IMR-90 (cell line): Measurements from ENCODE around the gene ARHGAP23. TPM values are rescaled to one million over a fixed set of nuclear protein-coding genes. Genes with fewer than 3 reads are reported as not detected.
A peak's percentile ranks its signal among the peaks of the same experiment; 100 is the strongest.

Experiments
- ATAC-seq: fragments of 200-7000 bp; cut with Tn5 transposase; 2 replicates; pipeline ENCODE4 v1.9.1; 2020; ENCODE audit warnings: low read depth, mild to moderate bottlenecking, moderate library complexity
- BruUV-seq: library from RNA; stranded (reverse); fragments of 400-500 nt; replicated peaks from 2 replicates; lab custom pipeline; 2021; lab: Mats Ljungman, UMichigan
- CTCF ChIA-PET: fragments of 300-600 bp; formaldehyde crosslinking; extraction: SDS; loops from one replicate; lab custom pipeline; 2021; ENCODE audit warnings: antibody characterized with exemption; lab: Yijun Ruan, JAX
- POLR2A ChIA-PET: fragments of 300-600 bp; sonication (Branson Sonifier 250); formaldehyde crosslinking; loops from one replicate; lab custom pipeline; 2022; ENCODE audit warnings: antibody characterized with exemption; ENCODE audit not compliant: unreplicated experiment; lab: Charles Lee
- DNase-seq: peaks from one replicate; pipeline ENCODE4 v3.0.0; 2013
- H2AFZ ChIP-seq: replicated peaks from 2 replicates; pipeline ENCODE3; 2013; ENCODE audit warnings: low read length, mild to moderate bottlenecking; ENCODE audit not compliant: poor library complexity
- H2AK5ac ChIP-seq: 2 replicates; pipeline ENCODE4 v1.6.1; 2013; ENCODE audit warnings: low read depth, low read length, inconsistent platforms
- H2AK9ac ChIP-seq: replicated peaks from 2 replicates; pipeline ENCODE3; 2013; ENCODE audit warnings: mild to moderate bottlenecking, low read depth, low read length, moderate library complexity; ENCODE audit not compliant: poor library complexity
- H2BK120ac ChIP-seq: 2 replicates; pipeline ENCODE4 v1.6.1; 2013; ENCODE audit warnings: low read depth, low read length, inconsistent platforms
- H2BK15ac ChIP-seq: 3 replicates; pipeline ENCODE4 v1.6.1; 2013; ENCODE audit warnings: low read depth, low read length, inconsistent platforms
- H2BK20ac ChIP-seq: 2 replicates; pipeline ENCODE4 v1.6.1; 2013; ENCODE audit warnings: low read depth, mild to moderate bottlenecking, inconsistent platforms, low read length, moderate library complexity
- H2BK5ac ChIP-seq: 2 replicates; pipeline ENCODE4 v1.6.1; 2013; ENCODE audit warnings: mild to moderate bottlenecking, low read depth, low read length, inconsistent platforms; ENCODE audit not compliant: poor library complexity, severe bottlenecking
- H3K14ac ChIP-seq: replicated peaks from 2 replicates; pipeline ENCODE4 v1.6.1; 2013; ENCODE audit warnings: low read depth, low read length, inconsistent platforms
- H3K18ac ChIP-seq: 2 replicates; pipeline ENCODE4 v1.6.1; 2013; ENCODE audit warnings: low read depth, low read length, control low read depth
- H3K23ac ChIP-seq: 2 replicates; pipeline ENCODE4 v1.6.1; 2013; ENCODE audit warnings: low read depth, low read length, inconsistent platforms
- H3K27ac ChIP-seq: 2 replicates; pipeline ENCODE4 v1.5.1; 2013; ENCODE audit warnings: mild to moderate bottlenecking, control low read depth, low read length; ENCODE audit not compliant: insufficient read depth
- H3K27me3 ChIP-seq: 2 replicates; pipeline ENCODE4 v1.6.1; 2013; ENCODE audit warnings: low read length; ENCODE audit not compliant: control insufficient read depth, insufficient read depth
- H3K36me3 ChIP-seq: 2 replicates; pipeline ENCODE4 v1.6.1; 2013; ENCODE audit warnings: low read length, mixed read lengths; ENCODE audit not compliant: control insufficient read depth, insufficient read depth
- H3K4ac ChIP-seq: 2 replicates; pipeline ENCODE4 v1.6.1; 2013; ENCODE audit warnings: low read depth, low read length, inconsistent platforms
- H3K4me1 ChIP-seq: 2 replicates; pipeline ENCODE4 v1.6.1; 2013; ENCODE audit warnings: low read length, mixed read lengths; ENCODE audit not compliant: control insufficient read depth, insufficient read depth
- H3K4me2 ChIP-seq: 2 replicates; pipeline ENCODE4 v1.6.1; 2013; ENCODE audit warnings: low read depth, mild to moderate bottlenecking, control low read depth, low read length, moderate library complexity
- H3K4me3 ChIP-seq: 2 replicates; pipeline ENCODE4 v1.5.1; 2013; ENCODE audit warnings: low read depth, mild to moderate bottlenecking, control low read depth, low read length, moderate library complexity; ENCODE audit not compliant: insufficient read depth
- H3K56ac ChIP-seq: 2 replicates; pipeline ENCODE4 v1.6.1; 2013; ENCODE audit warnings: low read length, inconsistent platforms; ENCODE audit not compliant: insufficient read depth; ENCODE audit errors: extremely low read depth
- H3K79me1 ChIP-seq, 2 experiments: 2 replicates each; pipeline ENCODE4 v1.6.1; 2013; ENCODE audit warnings: low read length in 2 of 2, inconsistent platforms in 1 of 2, low read depth in 1 of 2
- H3K9ac ChIP-seq: 2 replicates; pipeline ENCODE4 v1.6.1; 2013; ENCODE audit warnings: low read depth, low read length, control low read depth
- H3K9me1 ChIP-seq: 2 replicates; pipeline ENCODE4 v1.6.1; 2013; ENCODE audit warnings: low read length, inconsistent platforms; ENCODE audit not compliant: insufficient read depth
- H3K9me3 ChIP-seq: 2 replicates; pipeline ENCODE4 v1.6.1; 2013; ENCODE audit warnings: low read length; ENCODE audit not compliant: control insufficient read depth, insufficient read depth
- H4K20me1 ChIP-seq: 2 replicates; pipeline ENCODE4 v1.6.1; 2013; ENCODE audit warnings: low read length, inconsistent platforms; ENCODE audit not compliant: insufficient read depth
- H4K5ac ChIP-seq: 2 replicates; pipeline ENCODE4 v1.6.1; 2013; ENCODE audit warnings: mild to moderate bottlenecking, low read depth, low read length, control low read depth
- H4K8ac ChIP-seq, 2 experiments: 2 replicates each; pipeline ENCODE4 v1.6.1; 2013; ENCODE audit warnings: low read depth in 2 of 2, low read length in 2 of 2, control low read depth in 1 of 2, inconsistent platforms in 1 of 2
- H4K91ac ChIP-seq: 2 replicates; pipeline ENCODE4 v1.6.1; 2013; ENCODE audit warnings: low read depth, low read length, inconsistent platforms; ENCODE audit not compliant: insufficient read depth
- CHD1 ChIP-seq: IDR thresholded peaks from 2 replicates; pipeline ENCODE4 v1.6.1; 2012; ENCODE audit warnings: low read depth, low read length, improper control_type of control experiment
- FOS ChIP-seq: fragments of 150-350 bp; IDR thresholded peaks from 2 replicates; pipeline ENCODE4 v1.6.1; 2016; ENCODE audit warnings: low read depth, low read length
- MAFK ChIP-seq: IDR thresholded peaks from 2 replicates; pipeline ENCODE4 v1.6.1; 2012; ENCODE audit warnings: low read depth, low read length, improper control_type of control experiment
- NFE2L2 ChIP-seq: fragments of 150-350 bp; IDR thresholded peaks from 2 replicates; pipeline ENCODE4 v1.6.1; 2016; ENCODE audit warnings: low read depth, mild to moderate bottlenecking, low read length
- POLR2A ChIP-seq: IDR thresholded peaks from 2 replicates; pipeline ENCODE4 v1.6.1; 2012; ENCODE audit warnings: mild to moderate bottlenecking, low read depth, low read length
- WGBS, 2 experiments: methylation state at CpG; one replicate each; pipeline versions ENCODE4 v1.1.5 to v1.1.7; 2013; ENCODE audit warnings: missing lambda C conversion rate in 2 of 2; ENCODE audit not compliant: insufficient read length in 1 of 2; ENCODE audit errors: extremely low coverage in 2 of 2; 5-methylcytosine and 5-hydroxymethylcytosine counted together
- dilution Hi-C: fragments of 300-500 bp; cut with HindIII; formaldehyde crosslinking; loops from one replicate; pipeline ENCODE4 v1.14.3; 2018; ENCODE audit warnings: low sequenced_read_pairs; ENCODE audit not compliant: unreplicated experiment
- in situ Hi-C: fragments of 300-500 bp; cut with MboI; formaldehyde crosslinking; loops from 3 replicates; pipeline ENCODE4 v1.14.3; 2019; ENCODE audit warnings: low sequenced_read_pairs, inconsistent platforms, mixed read lengths
- intact Hi-C: fragments of 100-400 bp; cut with micrococcal nuclease; formaldehyde crosslinking; loops from 2 replicates; pipeline ENCODE4 v1.10.0; 2022
- polyA plus RNA-seq, 3 experiments: library from polyadenylated mRNA; depleted of rRNA; stranded (reverse); fragments of >200 nt; gene quantifications; 2 replicates each; pipeline ENCODE4 v1.2.3, GENCODE V29; 2012; ENCODE audit warnings: low replicate concordance in 1 of 3
- total RNA-seq: library from RNA; depleted of rRNA; stranded (reverse); fragments of >200 nt; gene quantifications from 2 replicates; pipeline ENCODE4 v1.2.3, GENCODE V29; 2012
- TF ChIP-seq, protein P1 (sequence below): fragments of 150-350 bp; IDR thresholded peaks from 2 replicates; pipeline ENCODE4 v1.6.1; 2016; ENCODE audit warnings: low read depth, mild to moderate bottlenecking, low read length, moderate library complexity, borderline replicate concordance

The ARHGAP23 gene
- total and polyA plus RNA-seq, 2 of the 4 experiments (the other 2 are of a cell fraction) = 9.3 to 43.3 TPM

- H2AK5ac ChIP-seq = no peak overlapping the region
- BruUV-seq = no TSS peak
- peaks cover 2 to 35% of the 10 kb centered on the region in 2 experiments; a peak in 2 of 4 replicates for H3K79me1 ChIP-seq
- no peak overlapping the region for H2BK20ac ChIP-seq
- no peak overlapping the region for H4K5ac ChIP-seq
- no peak for TF ChIP-seq MAFK
- TF ChIP-seq CHD1 = no peak
- TF ChIP-seq FOS = no peak
- TF ChIP-seq, protein P1, sequence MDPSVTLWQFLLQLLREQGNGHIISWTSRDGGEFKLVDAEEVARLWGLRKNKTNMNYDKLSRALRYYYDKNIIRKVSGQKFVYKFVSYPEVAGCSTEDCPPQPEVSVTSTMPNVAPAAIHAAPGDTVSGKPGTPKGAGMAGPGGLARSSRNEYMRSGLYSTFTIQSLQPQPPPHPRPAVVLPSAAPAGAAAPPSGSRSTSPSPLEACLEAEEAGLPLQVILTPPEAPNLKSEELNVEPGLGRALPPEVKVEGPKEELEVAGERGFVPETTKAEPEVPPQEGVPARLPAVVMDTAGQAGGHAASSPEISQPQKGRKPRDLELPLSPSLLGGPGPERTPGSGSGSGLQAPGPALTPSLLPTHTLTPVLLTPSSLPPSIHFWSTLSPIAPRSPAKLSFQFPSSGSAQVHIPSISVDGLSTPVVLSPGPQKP = no peak
- no peak for TF ChIP-seq POLR2A
- TF ChIP-seq NFE2L2 = no peak
- ATAC-seq (no peak), DNase-seq (no peak)
- WGBS, 2 experiments = no CpG with 5 or more reads among the region's 3 CpGs
- no peak overlapping the region; a peak in 1 of 4 replicates for H4K8ac ChIP-seq
- in situ Hi-C loops (no loop called here), intact Hi-C loops (no loop called here), dilution Hi-C loops (no loop called here)
- H3K56ac ChIP-seq = no peak overlapping the region
- H3K4me1 ChIP-seq = peaks cover 12% of the 10 kb centered on the region
- H3K4me3 ChIP-seq = no peak overlapping the region
- no peak overlapping the region for H3K27ac ChIP-seq
- H2AFZ ChIP-seq = no peak overlapping the region
- peak overlapping the region; percentile 31; the same call in 1 of the 2 replicates for H3K23ac ChIP-seq
- no peak overlapping the region for H2BK120ac ChIP-seq
- H2BK5ac ChIP-seq = no peak overlapping the region
- H4K20me1 ChIP-seq = peaks cover 52% of the 10 kb centered on the region
- H3K36me3 ChIP-seq = peaks cover 41% of the 10 kb centered on the region
- no peak overlapping the region for H4K91ac ChIP-seq
- ChIA-PET CTCF (interaction anchor here (1.7 kb wide), 1 partner anchor 86 kb away, joined by 4 read pairs; no protein-coding TSS in a partner anchor), POLR2A (no interaction called here)
- peak overlapping the region; percentile 65 for H2AK9ac ChIP-seq
- H3K9me3 ChIP-seq = no peaks in the 10 kb centered on the region
- no peaks in the 10 kb centered on the region for H3K27me3 ChIP-seq
- no peak overlapping the region for H3K4ac ChIP-seq
- H3K18ac ChIP-seq = no peak overlapping the region
- H3K14ac ChIP-seq = 0 out of 2 replicates have a peak overlapping the region, but pooled peaks have one; percentile 21
- H3K9ac ChIP-seq = no peak overlapping the region
- H3K4me2 ChIP-seq = no peak overlapping the region
- peaks cover 28% of the 10 kb centered on the region for H3K9me1 ChIP-seq
- no peak overlapping the region for H2BK15ac ChIP-seq
Measured at GRCh38 chr17:38507921-38508569, 79.8 kb downstream of the ARHGAP23 start.
